Measurements from ENCODE around the gene CTNNB1. TPM values are rescaled to one million over a fixed set of nuclear protein-coding genes. Genes with fewer than 3 reads are reported as not detected.

CTNNB1 gene
- total and polyA plus RNA-seq, 2 of the 8 experiments (the other 6 are each of a cell fraction or from before 2014, with no cell fraction given) = 356 to 579 TPM

DNA sequence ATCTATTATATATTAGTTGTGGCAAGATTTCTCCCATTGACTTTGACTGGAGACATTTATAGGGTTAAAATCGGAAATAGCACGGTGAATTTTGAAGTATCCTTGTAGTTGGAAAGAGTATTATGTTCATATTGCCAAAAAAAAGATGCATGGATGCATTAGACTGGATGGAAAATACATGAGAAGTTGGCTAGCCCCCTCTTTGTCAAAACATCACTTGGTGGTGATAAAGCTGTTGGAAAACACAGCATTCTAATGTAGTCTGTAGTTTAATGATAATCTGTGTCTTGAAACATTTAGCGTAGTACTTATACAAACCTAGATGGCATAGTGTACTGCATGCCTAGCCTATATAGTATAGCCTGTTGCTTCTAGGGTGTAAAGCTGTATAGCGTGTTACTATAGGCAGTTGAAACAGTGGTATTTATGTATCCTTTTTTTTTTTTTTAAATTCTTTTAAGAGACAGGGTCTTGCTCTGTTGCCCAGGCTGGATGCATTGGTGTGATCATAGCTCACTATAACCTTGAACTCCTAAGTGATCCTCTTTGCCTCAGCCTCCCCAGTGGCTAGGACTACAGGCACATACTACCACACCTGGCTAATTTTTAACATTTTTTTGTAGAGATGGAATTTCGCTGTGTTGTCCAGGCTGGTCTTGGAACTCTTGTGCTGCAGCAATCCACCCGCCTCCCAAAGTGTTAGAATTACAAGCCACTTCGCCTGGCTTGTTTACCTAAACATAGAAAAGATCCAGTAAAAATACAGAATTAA, 21.8 kb downstream of the CTNNB1 start:
- H3K23me2 ChIP-seq (ENCODE audit: low read depth, low read length) = no peaks in the 10 kb centered on the region
- CTCF ChIA-PET (ENCODE audit: partially characterized antibody) = no interaction called here
- peaks cover 0 to 1% (median 0%) of the 10 kb centered on the region in 4 experiments; a peak in 1 of 7 replicates for H3K27me3 ChIP-seq (replicated peaks in 1 of 4; ENCODE audit: control insufficient read depth in 3 of 4, extremely low read depth in 1 of 4, insufficient read depth in 3 of 4, low read length in 3 of 4)
- H3K4me1 ChIP-seq (replicated peaks in 1 of 4; ENCODE audit: control insufficient read depth in 3 of 4, insufficient read depth in 4 of 4, low read length in 3 of 4) = peaks cover 0 to 6% (median 2%) of the 10 kb centered on the region in 4 experiments; a peak in 4 of 7 replicates
- no peak overlapping the region for H3K14ac ChIP-seq (ENCODE audit: insufficient read length)
- H3K79me2 ChIP-seq (ENCODE audit: control insufficient read depth in 1 of 2, insufficient read depth in 2 of 2, low read length in 2 of 2) = peaks cover 18 to 100% of the 10 kb centered on the region in 2 experiments
- H3K23ac ChIP-seq (ENCODE audit: insufficient read length) = no peak overlapping the region
- POLR2A ChIA-PET (ENCODE audit: partially characterized antibody) = no interaction called here
- H2AFZ ChIP-seq (ENCODE audit: low read length) = no peak overlapping the region
- no peak overlapping the region for H2BK20ac ChIP-seq (ENCODE audit: low read length)
- H2BK5ac ChIP-seq (ENCODE audit: low read depth, low read length) = no peak overlapping the region
- H4K8ac ChIP-seq (ENCODE audit: extremely low read depth, insufficient read depth, low read length) = no peak overlapping the region
- no peak overlapping the region for H2BK15ac ChIP-seq (ENCODE audit: low read length)
- no peak for DNase-seq (ENCODE audit: low read depth in 1 of 2, low spot score in 2 of 2)
- 89% methylated on average over 7 of the region's 7 CpGs; no CpG with 5 or more reads in 1 of the 2 experiments for WGBS, 2 experiments (ENCODE audit: extremely low coverage in 1 of 2, insufficient coverage in 1 of 2, insufficient read length in 1 of 2, insufficient replicate concordance in 2 of 2, low coverage in 1 of 2, low lambda C conversion rate in 2 of 2, missing lambda C conversion rate in 1 of 2)
- H4K5ac ChIP-seq (ENCODE audit: insufficient read length, low read depth, low read length) = no peak overlapping the region
- peaks cover 4% of the 10 kb centered on the region; the same call in 1 of the 2 replicates for H3K79me1 ChIP-seq (ENCODE audit: low read depth, low read length)
- no peak overlapping the region for H3K4me3 ChIP-seq (ENCODE audit: extremely low read depth in 1 of 4, insufficient read depth in 2 of 4, low read depth in 3 of 4, low read length in 4 of 4)
- no peak overlapping the region for H2BK12ac ChIP-seq (ENCODE audit: low read depth, low read length)
- H3K18ac ChIP-seq (ENCODE audit: extremely low read depth, low read length) = no peak overlapping the region
- no peak for FAIRE-seq
- H4K20me1 ChIP-seq (replicated peaks in 1 of 2; ENCODE audit: control insufficient read depth in 1 of 2, insufficient read depth in 2 of 2, low read length in 2 of 2) = peaks cover 21 to 37% of the 10 kb centered on the region in 2 experiments
- no peak overlapping the region for H3K56ac ChIP-seq (replicated peaks; ENCODE audit: insufficient read length, low read depth, low read length)
- no peak overlapping the region for H2BK120ac ChIP-seq (replicated peaks; ENCODE audit: low read depth, low read length)
- H3K36me3 ChIP-seq (ENCODE audit: control insufficient read depth in 2 of 4, insufficient read depth in 4 of 4, low read length in 3 of 4) = peaks cover 16 to 31% (median 20%) of the 10 kb centered on the region in 4 experiments
- no peaks in the 10 kb centered on the region for H3K9me3 ChIP-seq (ENCODE audit: insufficient read depth in 2 of 2, low read depth in 1 of 2, low read length in 1 of 2)
- H4K91ac ChIP-seq (replicated peaks; ENCODE audit: insufficient read length, low read length) = no peak overlapping the region
- H3K9ac ChIP-seq (replicated peaks in 1 of 4; ENCODE audit: extremely low read depth in 1 of 4, low read depth in 3 of 4, low read length in 3 of 4) = no peak overlapping the region; a peak in 1 of 7 replicates
- no peak overlapping the region for H3K27ac ChIP-seq (ENCODE audit: low read depth, low read length)
- no peak overlapping the region for H2AK5ac ChIP-seq (ENCODE audit: low read depth, low read length)
- no peak overlapping the region for H3K4ac ChIP-seq (replicated peaks; ENCODE audit: insufficient read length, low read depth, low read length)
- no peak overlapping the region for H3K4me2 ChIP-seq (ENCODE audit: insufficient read depth in 1 of 2, low read depth in 2 of 2, low read length in 2 of 2)
- TF ChIP-seq SIRT6 (IDR thresholded peaks at IDR 0.05; ENCODE audit: low read length) (no peak), MAFK (IDR thresholded peaks at IDR 0.05; ENCODE audit: low read depth, low read length) (no peak), CBX5 (IDR thresholded peaks at IDR 0.05; ENCODE audit: low read depth, low read length) (no peak), EP300 (IDR thresholded peaks at IDR 0.05; ENCODE audit: borderline replicate concordance in 1 of 2, low read depth in 2 of 2, low read length in 2 of 2) (no peak), SP4 (IDR thresholded peaks at IDR 0.05; ENCODE audit: low read length) (no peak), JUND (IDR thresholded peaks at IDR 0.05; ENCODE audit: low read length) (no peak)

Data from H1 (cell line).